Natural killer cell (primary cell): Measurements from ENCODE around the gene TOP2B. TPM values are rescaled to one million over a fixed set of nuclear protein-coding genes. Genes with fewer than 3 reads are reported as not detected.

ENCODE experiments used
- ATAC-seq, 3 donors: fragments of 150-1000 bp in 2 of 3; fragments of 200-7000 bp in 1 of 3; cut with Tn5 transposase; 1 replicate in 1 of 3; 2 replicates in 2 of 3; pipeline ENCODE4 v1.10.0; 2021; ENCODE audit warnings: mild to moderate bottlenecking in 2 of 3, moderate library complexity in 2 of 3
- DNase-seq, 2 donors: peaks; one replicate each; pipeline versions ENCODE4 v3.0.0 to v3.0.0-alpha.2; 2013 to 2021; ENCODE audit warnings: mixed read lengths in 1 of 2
- H3K27ac ChIP-seq: one replicate; pipeline ENCODE4 v1.5.1; 2013; ENCODE audit warnings: mild to moderate bottlenecking, low read length
- H3K27me3 ChIP-seq: one replicate; pipeline ENCODE4 v1.6.1; 2013; ENCODE audit warnings: low read length; ENCODE audit not compliant: control insufficient read depth, insufficient read depth
- H3K36me3 ChIP-seq: one replicate; pipeline ENCODE4 v1.6.1; 2013; ENCODE audit warnings: low read length; ENCODE audit not compliant: control insufficient read depth, insufficient read depth
- H3K4me1 ChIP-seq: one replicate; pipeline ENCODE4 v1.6.1; 2013; ENCODE audit warnings: low read length; ENCODE audit not compliant: control insufficient read depth, insufficient read depth
- H3K4me3 ChIP-seq: one replicate; pipeline ENCODE4 v1.5.1; 2013; ENCODE audit warnings: low read length
- H3K9me3 ChIP-seq: one replicate; pipeline ENCODE4 v1.6.1; 2013; ENCODE audit warnings: low read length; ENCODE audit not compliant: control insufficient read depth, insufficient read depth
- H3K27ac Mint-ChIP-seq, 2 donors: one replicate each; pipeline ENCODE4 v1.8.0; 2022; ENCODE audit warnings: mild to moderate bottlenecking in 2 of 2, mixed read lengths in 2 of 2, moderate library complexity in 1 of 2
- H3K27me3 Mint-ChIP-seq, 2 donors: one replicate each; pipeline ENCODE4 v1.8.0; 2022; ENCODE audit warnings: low read depth in 2 of 2, mixed read lengths in 2 of 2
- H3K36me3 Mint-ChIP-seq: one replicate; pipeline ENCODE4 v1.8.0; 2022; ENCODE audit warnings: mixed read lengths
- H3K4me1 Mint-ChIP-seq, 2 donors: one replicate each; pipeline ENCODE4 v1.8.0; 2022; ENCODE audit warnings: mixed read lengths in 2 of 2
- H3K4me3 Mint-ChIP-seq: one replicate; pipeline ENCODE4 v1.8.0; 2022; ENCODE audit warnings: mild to moderate bottlenecking, moderate library complexity, mixed read lengths
- H3K9me3 Mint-ChIP-seq, 2 donors: one replicate each; pipeline ENCODE4 v1.8.0; 2022; ENCODE audit warnings: mixed read lengths in 2 of 2
- WGBS: methylation state at CpG from one replicate; pipeline ENCODE4 v1.1.7; 2013; ENCODE audit warnings: missing lambda C conversion rate; ENCODE audit not compliant: insufficient coverage; 5-methylcytosine and 5-hydroxymethylcytosine counted together
- intact Hi-C: fragments of 100-400 bp; cut with micrococcal nuclease; formaldehyde crosslinking; loops from one replicate; pipeline ENCODE4 v1.14.2; 2022
- total RNA-seq, 4 donors: library from RNA; stranded (reverse); fragments of 120-200 nt in 1 of 4; gene quantifications; one replicate each; pipeline versions ENCODE4 v1.2.3 to v1.2.4, GENCODE V29; 2013 to 2022
- TF ChIP-seq, protein P1 (sequence below): fragments of 200-600 bp; IDR thresholded peaks from one replicate; pipeline ENCODE4 v1.8.0; 2022; ENCODE audit warnings: antibody characterized with exemption

The TOP2B gene
- total RNA-seq, 3 donors from 2014 or later (not counting 1 experiment from before 2014, with no cell fraction given), result 126 to 180 (median 152) TPM

GRCh38 chr3:25657293-25657692 is 7.4 kb downstream of the TOP2B start:
- H3K9me3 ChIP-seq, result no peaks in the 10 kb centered on the region
- no peaks in the 10 kb centered on the region for H3K27me3 ChIP-seq
- H3K4me3 ChIP-seq, result no peak overlapping the region
- H3K36me3 Mint-ChIP-seq, result no peaks in the 10 kb centered on the region
- peak overlapping the region; percentile 70 to 73 for H3K27ac Mint-ChIP-seq
- H3K4me1 ChIP-seq, result peaks cover 17% of the 10 kb centered on the region
- H3K9me3 Mint-ChIP-seq, result no peaks in the 10 kb centered on the region
- intact Hi-C loops, result no loop called here
- peak in 2 of 3 donors; percentile 16 to 27 for ATAC-seq
- no peak for DNase-seq
- H3K27ac ChIP-seq, result no peak overlapping the region
- no peaks in the 10 kb centered on the region for H3K36me3 ChIP-seq
- H3K4me1 Mint-ChIP-seq, result peaks cover 80 to 84% of the 10 kb centered on the region in 2 donors
- H3K27me3 Mint-ChIP-seq, result no peaks in the 10 kb centered on the region
- H3K4me3 Mint-ChIP-seq, result peak overlapping the region; percentile 36
- TF ChIP-seq, protein P1, sequence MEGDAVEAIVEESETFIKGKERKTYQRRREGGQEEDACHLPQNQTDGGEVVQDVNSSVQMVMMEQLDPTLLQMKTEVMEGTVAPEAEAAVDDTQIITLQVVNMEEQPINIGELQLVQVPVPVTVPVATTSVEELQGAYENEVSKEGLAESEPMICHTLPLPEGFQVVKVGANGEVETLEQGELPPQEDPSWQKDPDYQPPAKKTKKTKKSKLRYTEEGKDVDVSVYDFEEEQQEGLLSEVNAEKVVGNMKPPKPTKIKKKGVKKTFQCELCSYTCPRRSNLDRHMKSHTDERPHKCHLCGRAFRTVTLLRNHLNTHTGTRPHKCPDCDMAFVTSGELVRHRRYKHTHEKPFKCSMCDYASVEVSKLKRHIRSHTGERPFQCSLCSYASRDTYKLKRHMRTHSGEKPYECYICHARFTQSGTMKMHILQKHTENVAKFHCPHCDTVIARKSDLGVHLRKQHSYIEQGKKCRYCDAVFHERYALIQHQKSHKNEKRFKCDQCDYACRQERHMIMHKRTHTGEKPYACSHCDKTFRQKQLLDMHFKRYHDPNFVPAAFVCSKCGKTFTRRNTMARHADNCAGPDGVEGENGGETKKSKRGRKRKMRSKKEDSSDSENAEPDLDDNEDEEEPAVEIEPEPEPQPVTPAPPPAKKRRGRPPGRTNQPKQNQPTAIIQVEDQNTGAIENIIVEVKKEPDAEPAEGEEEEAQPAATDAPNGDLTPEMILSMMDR, result no peak

DNA sequence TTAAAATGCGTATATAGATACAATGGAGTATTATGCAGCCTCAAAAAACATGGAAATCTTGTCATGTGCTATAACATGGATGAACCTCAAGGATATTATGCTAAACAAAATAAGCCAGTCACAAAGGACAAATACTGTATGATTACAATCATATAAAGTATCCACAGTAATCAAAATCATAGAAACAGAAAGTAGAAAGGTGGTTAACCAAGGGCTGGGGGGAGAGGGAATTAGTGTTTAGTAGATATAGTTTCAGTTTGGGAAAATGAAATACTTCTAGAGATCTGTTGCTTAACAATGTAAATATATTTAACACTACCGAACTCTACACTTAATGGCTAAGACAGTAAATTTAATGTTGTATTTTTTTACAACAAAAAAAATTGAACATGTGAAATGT is 9.0 kb downstream of the TOP2B start:
- DNase-seq (peak in 1 of 2 donors; percentile 32), ATAC-seq (peak; percentile 63 to 74 (median 66))
- Mint-ChIP-seq H3K27me3 (no peaks in the 10 kb centered on the region), H3K36me3 (peaks cover 1% of the 10 kb centered on the region), H3K4me3 (peak overlapping the region; percentile 72), H3K4me1 (peaks cover 81 to 86% of the 10 kb centered on the region in 2 donors), H3K9me3 (no peaks in the 10 kb centered on the region), H3K27ac (peak overlapping the region; percentile 57 to 76)
- no peaks in the 10 kb centered on the region for H3K27me3 ChIP-seq
- intact Hi-C loops, result no loop called here
- no peak overlapping the region for H3K4me3 ChIP-seq
- H3K36me3 ChIP-seq, result no peaks in the 10 kb centered on the region
- H3K9me3 ChIP-seq, result no peaks in the 10 kb centered on the region
- H3K27ac ChIP-seq, result no peak overlapping the region
- 70% methylated on average over 1 of the region's 2 CpGs for WGBS
- TF ChIP-seq, protein P1, result no peak
- peaks cover 12% of the 10 kb centered on the region for H3K4me1 ChIP-seq

DNA sequence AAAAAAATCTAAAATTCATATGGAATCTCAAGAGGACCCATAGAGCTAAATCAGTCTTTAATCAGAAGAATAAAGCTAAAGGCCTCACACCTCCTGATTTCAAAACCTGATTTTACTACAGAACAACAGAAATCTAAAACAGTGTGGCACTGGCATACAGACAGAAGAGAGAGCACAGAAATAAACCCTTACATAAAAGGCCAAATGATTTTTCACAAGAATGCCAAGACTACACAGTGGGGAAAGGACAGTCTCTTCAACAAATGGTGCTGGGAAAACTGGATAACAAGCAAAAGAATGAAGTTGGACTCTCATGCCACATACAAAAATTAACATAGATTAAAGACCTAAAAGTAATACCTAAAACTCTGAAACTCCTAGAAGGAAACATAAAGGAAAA is 10.1 kb downstream of the TOP2B start:
- no peak for ATAC-seq
- Mint-ChIP-seq H3K9me3 (no peaks in the 10 kb centered on the region), H3K4me1 (peaks cover 77 to 82% of the 10 kb centered on the region in 2 donors), H3K27ac (peak overlapping the region; percentile 57 to 76), H3K4me3 (peak overlapping the region; percentile 72), H3K36me3 (peaks cover 7% of the 10 kb centered on the region), H3K27me3 (no peaks in the 10 kb centered on the region)
- H3K4me1 ChIP-seq, result peaks cover 12% of the 10 kb centered on the region
- no peaks in the 10 kb centered on the region for H3K27me3 ChIP-seq
- no peak for DNase-seq
- H3K9me3 ChIP-seq, result no peaks in the 10 kb centered on the region
- intact Hi-C loops, result no loop called here
- TF ChIP-seq, protein P1, result no peak
- no peak overlapping the region for H3K27ac ChIP-seq
- no peak overlapping the region for H3K4me3 ChIP-seq
- peaks cover 3% of the 10 kb centered on the region for H3K36me3 ChIP-seq

GRCh38 chr3:25653322-25653721 is 11.4 kb downstream of the TOP2B start:
- DNase-seq (no peak), ATAC-seq (no peak)
- WGBS, result 84% methylated on average over 3 of the region's 3 CpGs
- Histone ChIP-seq H3K4me1 (peaks cover 9% of the 10 kb centered on the region), H3K27ac (no peak overlapping the region), H3K27me3 (no peaks in the 10 kb centered on the region), H3K36me3 (peaks cover 3% of the 10 kb centered on the region), H3K9me3 (peaks cover 4% of the 10 kb centered on the region), H3K4me3 (no peak overlapping the region)
- Mint-ChIP-seq H3K27me3 (no peaks in the 10 kb centered on the region), H3K4me3 (peak overlapping the region; percentile 7), H3K9me3 (peaks cover 4 to 5% of the 10 kb centered on the region in 2 donors), H3K36me3 (peaks cover 18% of the 10 kb centered on the region), H3K4me1 (peaks cover 76 to 80% of the 10 kb centered on the region in 2 donors), H3K27ac (peak overlapping the region; percentile 57 to 76)
- intact Hi-C loops, result no loop called here
- TF ChIP-seq, protein P1, result no peak
